ENCODE results near the gene WDR33.

WDR33 gene

DNA sequence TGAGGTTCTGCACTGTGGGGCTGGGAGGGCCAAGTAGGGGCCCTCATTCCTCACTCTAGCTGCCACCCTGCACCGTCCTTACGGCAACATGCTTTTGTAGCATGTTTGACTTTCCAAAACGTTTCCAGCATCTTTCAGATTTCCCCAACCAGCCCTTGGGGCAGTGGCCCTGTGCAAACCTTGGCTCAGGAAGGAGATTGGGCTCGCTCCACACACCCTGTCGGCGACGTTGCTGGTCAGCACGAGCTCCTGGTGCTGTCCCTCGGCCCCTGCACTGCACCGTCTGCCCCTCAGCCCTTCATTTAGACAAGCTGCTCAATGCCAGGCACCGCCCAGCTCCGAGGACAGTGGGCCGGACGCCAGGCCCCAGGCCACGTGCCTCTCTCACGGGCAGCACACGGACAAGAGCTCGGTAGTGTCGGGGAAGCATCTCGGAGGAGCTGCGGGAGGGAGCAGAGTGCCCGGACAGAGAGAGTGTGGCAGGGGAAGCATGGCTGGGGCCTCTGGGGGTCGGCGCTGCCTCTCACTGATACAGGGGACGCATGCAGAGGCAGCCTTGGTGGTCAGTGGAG lies 158.1 kb downstream of the WDR33 start:
- no peak for DNase-seq

DNA sequence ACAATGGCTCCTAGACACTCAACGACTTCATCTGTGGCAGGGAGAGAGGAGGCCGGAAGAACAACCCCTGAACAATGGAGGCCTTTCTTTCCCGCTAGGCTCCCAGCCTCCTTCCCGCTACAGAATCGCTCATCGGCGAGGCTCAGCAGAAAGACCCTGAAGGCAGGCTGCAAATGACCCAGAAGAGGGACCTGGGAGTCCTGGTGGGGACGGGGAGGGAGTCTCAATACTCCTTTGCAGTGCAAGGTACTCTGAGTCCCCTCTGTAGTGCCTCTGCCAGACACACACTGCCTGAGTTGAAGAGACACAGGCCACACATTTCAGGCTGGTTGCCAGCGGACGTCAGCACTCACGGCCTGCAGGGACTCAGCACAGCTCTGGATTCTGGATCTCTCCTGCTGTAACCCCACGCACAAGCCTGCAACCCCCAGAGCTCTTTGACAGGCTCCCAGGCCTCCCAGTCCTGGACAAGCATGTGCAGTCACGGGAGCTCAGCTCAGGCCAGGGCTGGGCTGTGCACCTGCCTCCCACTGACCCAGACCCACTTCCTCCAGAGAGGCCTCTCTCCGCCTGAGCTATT lies 158.9 kb downstream of the WDR33 start:
- no peak for DNase-seq

DNA sequence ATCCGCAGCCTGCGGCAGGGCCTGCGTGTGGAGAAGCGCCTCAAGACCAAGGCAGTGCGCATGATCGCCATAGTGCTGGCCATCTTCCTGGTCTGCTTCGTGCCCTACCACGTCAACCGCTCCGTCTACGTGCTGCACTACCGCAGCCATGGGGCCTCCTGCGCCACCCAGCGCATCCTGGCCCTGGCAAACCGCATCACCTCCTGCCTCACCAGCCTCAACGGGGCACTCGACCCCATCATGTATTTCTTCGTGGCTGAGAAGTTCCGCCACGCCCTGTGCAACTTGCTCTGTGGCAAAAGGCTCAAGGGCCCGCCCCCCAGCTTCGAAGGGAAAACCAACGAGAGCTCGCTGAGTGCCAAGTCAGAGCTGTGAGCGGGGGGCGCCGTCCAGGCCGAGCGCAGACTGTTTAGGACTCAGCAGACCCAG lies 159.6 kb downstream of the WDR33 start:
- no peak for DNase-seq
